Caco-2 (cell line): ENCODE results near the gene FADD. TPM values are rescaled to one million over a fixed set of nuclear protein-coding genes. Genes with fewer than 3 reads are reported as not detected.

Source experiments
- BruUV-seq: library from RNA; stranded (reverse); fragments of 400-500 nt; replicated peaks from 2 replicates; lab custom pipeline; 2021; lab: Mats Ljungman, UMichigan
- CTCF ChIA-PET: fragments of 300-600 bp; sonication (Branson Sonifier 250); formaldehyde crosslinking; loops from one replicate; lab custom pipeline; 2022; ENCODE audit warnings: antibody characterized with exemption; lab: Charles Lee
- POLR2A ChIA-PET: fragments of 300-600 bp; sonication (Branson Sonifier 250); formaldehyde crosslinking; loops from one replicate; lab custom pipeline; 2022; ENCODE audit warnings: antibody characterized with exemption; lab: Charles Lee
- DNase-seq, 2 experiments: peaks; one replicate each; pipeline versions ENCODE4 v3.0.0 to v3.0.0-alpha.2; 2020 to 2022
- H3K27me3 ChIP-seq: replicated peaks from 2 replicates; pipeline ENCODE4 v1.6.0; 2011; ENCODE audit warnings: low read length; ENCODE audit not compliant: control insufficient read depth, insufficient read depth
- H3K36me3 ChIP-seq: 2 replicates; pipeline ENCODE4 v1.5.1; 2011; ENCODE audit warnings: low read length; ENCODE audit not compliant: control insufficient read depth, insufficient read depth
- H3K4me1 ChIP-seq: fragments of 250-450 bp; sonication (Bioruptor Pico); 2 replicates; pipeline ENCODE4 v1.5.1; 2020; ENCODE audit warnings: mild to moderate bottlenecking
- H3K4me3 ChIP-seq: 2 replicates; pipeline ENCODE4 v1.5.1; 2011; ENCODE audit warnings: low read depth, mild to moderate bottlenecking, control low read depth, low read length
- H3K9me3 ChIP-seq: fragments of 250-450 bp; sonication (Bioruptor Pico); 2 replicates; pipeline ENCODE4 v1.5.1; 2020; ENCODE audit warnings: mild to moderate bottlenecking, moderate library complexity
- H3K27ac Mint-ChIP-seq: one replicate; pipeline ENCODE4 v1.8.0; 2022; ENCODE audit warnings: mixed read lengths; ENCODE audit not compliant: unreplicated experiment
- H3K27me3 Mint-ChIP-seq: one replicate; pipeline ENCODE4 v1.8.0; 2022; ENCODE audit warnings: mixed read lengths; ENCODE audit not compliant: insufficient read depth, unreplicated experiment
- H3K36me3 Mint-ChIP-seq: one replicate; pipeline ENCODE4 v1.8.0; 2022; ENCODE audit warnings: mild to moderate bottlenecking, mixed read lengths; ENCODE audit not compliant: insufficient read depth, unreplicated experiment
- H3K4me1 Mint-ChIP-seq: one replicate; pipeline ENCODE4 v1.8.0; 2022; ENCODE audit warnings: low read depth, mixed read lengths; ENCODE audit not compliant: unreplicated experiment
- H3K4me3 Mint-ChIP-seq: one replicate; pipeline ENCODE4 v1.8.0; 2022; ENCODE audit warnings: mild to moderate bottlenecking, moderate library complexity, mixed read lengths; ENCODE audit not compliant: unreplicated experiment
- H3K9me3 Mint-ChIP-seq: one replicate; pipeline ENCODE4 v1.8.0; 2022; ENCODE audit warnings: mixed read lengths; ENCODE audit not compliant: unreplicated experiment
- intact Hi-C: fragments of 100-400 bp; cut with micrococcal nuclease; formaldehyde crosslinking; loops from one replicate; pipeline ENCODE4 v1.10.0; 2022; ENCODE audit not compliant: unreplicated experiment
- total RNA-seq: library from RNA; stranded (reverse); gene quantifications from 2 replicates; pipeline ENCODE4 v1.2.3, GENCODE V29; 2022
- TF ChIP-seq, protein P1 (sequence below), 2 experiments: fragments of 200-600 bp in 1 of 2; IDR thresholded peaks; 1 replicate in 1 of 2; 2 replicates in 1 of 2; pipeline versions ENCODE4 v1.5.1 to v1.8.0; 2011 to 2022; ENCODE audit warnings: antibody characterized with exemption in 1 of 2, control low read depth in 1 of 2, inconsistent platforms in 1 of 2, low read depth in 1 of 2, low read length in 1 of 2, mild to moderate bottlenecking in 1 of 2, moderate library complexity in 1 of 2; ENCODE audit not compliant: insufficient read depth in 1 of 2, severe bottlenecking in 1 of 2, unreplicated experiment in 1 of 2

The FADD gene
- total RNA-seq, 1 experiment from 2014 or later = 51.3 TPM

DNA sequence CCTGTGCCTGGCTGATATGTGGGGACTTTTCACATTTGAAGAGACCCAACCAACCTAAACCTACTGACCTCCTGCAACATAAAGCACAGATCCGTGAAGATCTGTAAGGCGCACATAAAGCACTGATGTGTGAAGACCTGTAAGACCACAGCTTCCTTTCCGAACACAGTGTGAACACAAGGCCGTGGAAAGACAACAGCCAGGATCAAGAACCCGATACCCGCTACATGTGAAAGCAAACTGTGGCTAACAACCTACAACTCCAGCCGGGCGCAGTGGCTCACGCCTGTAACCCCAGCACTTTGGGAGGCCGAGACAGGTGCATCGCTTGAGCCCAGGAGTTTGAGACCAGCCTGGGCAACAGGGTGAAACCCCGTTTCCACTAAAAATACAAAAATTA, 49.7 kb downstream of the FADD start:
- no peak for DNase-seq
- no peaks in the 10 kb centered on the region for H3K36me3 Mint-ChIP-seq
- Histone ChIP-seq H3K4me3 (no peak overlapping the region), H3K36me3 (no peaks in the 10 kb centered on the region), H3K27me3 (no peaks in the 10 kb centered on the region), H3K9me3 (no peaks in the 10 kb centered on the region), H3K4me1 (no peaks in the 10 kb centered on the region)
- H3K4me3 Mint-ChIP-seq = no peak overlapping the region
- H3K27ac Mint-ChIP-seq = no peak overlapping the region
- TF ChIP-seq, protein P1, sequence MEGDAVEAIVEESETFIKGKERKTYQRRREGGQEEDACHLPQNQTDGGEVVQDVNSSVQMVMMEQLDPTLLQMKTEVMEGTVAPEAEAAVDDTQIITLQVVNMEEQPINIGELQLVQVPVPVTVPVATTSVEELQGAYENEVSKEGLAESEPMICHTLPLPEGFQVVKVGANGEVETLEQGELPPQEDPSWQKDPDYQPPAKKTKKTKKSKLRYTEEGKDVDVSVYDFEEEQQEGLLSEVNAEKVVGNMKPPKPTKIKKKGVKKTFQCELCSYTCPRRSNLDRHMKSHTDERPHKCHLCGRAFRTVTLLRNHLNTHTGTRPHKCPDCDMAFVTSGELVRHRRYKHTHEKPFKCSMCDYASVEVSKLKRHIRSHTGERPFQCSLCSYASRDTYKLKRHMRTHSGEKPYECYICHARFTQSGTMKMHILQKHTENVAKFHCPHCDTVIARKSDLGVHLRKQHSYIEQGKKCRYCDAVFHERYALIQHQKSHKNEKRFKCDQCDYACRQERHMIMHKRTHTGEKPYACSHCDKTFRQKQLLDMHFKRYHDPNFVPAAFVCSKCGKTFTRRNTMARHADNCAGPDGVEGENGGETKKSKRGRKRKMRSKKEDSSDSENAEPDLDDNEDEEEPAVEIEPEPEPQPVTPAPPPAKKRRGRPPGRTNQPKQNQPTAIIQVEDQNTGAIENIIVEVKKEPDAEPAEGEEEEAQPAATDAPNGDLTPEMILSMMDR (IDR thresholded peaks at IDR 0.05; ENCODE audit: insufficient read depth in 1 of 2, low read depth in 1 of 2, low read length in 1 of 2, severe bottlenecking in 1 of 2, unreplicated experiment in 1 of 2) = no peak
- intact Hi-C loops = no loop called here
- H3K27me3 Mint-ChIP-seq = no peaks in the 10 kb centered on the region
- ChIA-PET CTCF (no interaction called here), POLR2A (no interaction called here)
- H3K9me3 Mint-ChIP-seq = no peaks in the 10 kb centered on the region
- BruUV-seq = no TSS peak
- peaks cover 26% of the 10 kb centered on the region for H3K4me1 Mint-ChIP-seq

DNA sequence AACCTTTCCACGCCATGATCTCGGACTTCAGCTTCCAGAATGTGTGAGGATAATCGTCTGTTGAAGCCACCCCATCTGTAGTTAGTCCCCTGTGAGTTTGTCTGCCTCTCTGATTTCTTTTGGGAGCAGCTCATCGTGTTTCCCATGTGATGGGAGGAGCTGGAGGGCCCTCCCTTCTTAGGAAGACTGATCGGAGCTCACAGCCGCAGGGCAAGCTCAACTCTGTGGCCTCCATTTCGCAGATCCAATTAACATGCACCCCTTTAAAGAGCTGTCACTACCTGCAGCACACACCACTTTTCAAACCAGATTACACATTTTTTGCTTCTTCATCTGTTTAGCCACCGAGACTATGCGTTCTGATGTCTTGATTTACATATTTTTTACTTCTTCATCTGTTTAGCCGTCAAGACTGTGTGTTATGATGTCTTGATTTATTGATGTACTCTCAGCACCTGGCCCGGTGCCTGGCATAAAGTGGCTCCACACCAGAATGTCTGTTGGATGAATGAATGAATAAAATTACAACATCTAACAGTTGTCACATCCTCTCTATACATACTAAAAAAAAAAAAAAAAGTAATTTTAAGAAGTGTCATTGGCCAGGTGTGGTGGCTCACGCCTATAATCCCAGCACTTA, 52.5 kb downstream of the FADD start:
- Mint-ChIP-seq H3K9me3 (no peaks in the 10 kb centered on the region), H3K27me3 (no peaks in the 10 kb centered on the region), H3K27ac (peak overlapping the region; percentile 7), H3K4me1 (peaks cover 24% of the 10 kb centered on the region), H3K4me3 (no peak overlapping the region), H3K36me3 (no peaks in the 10 kb centered on the region)
- ChIA-PET POLR2A (no interaction called here), CTCF (no interaction called here)
- H3K9me3 ChIP-seq = no peaks in the 10 kb centered on the region
- H3K27me3 ChIP-seq = no peaks in the 10 kb centered on the region
- DNase-seq = no peak
- H3K4me1 ChIP-seq = peaks cover 4% of the 10 kb centered on the region
- TF ChIP-seq, protein P1 (IDR thresholded peaks at IDR 0.05; ENCODE audit: insufficient read depth in 1 of 2, low read depth in 1 of 2, low read length in 1 of 2, severe bottlenecking in 1 of 2, unreplicated experiment in 1 of 2) = no peak
- intact Hi-C loops = no loop called here
- no peaks in the 10 kb centered on the region for H3K36me3 ChIP-seq
- no TSS peak for BruUV-seq
- H3K4me3 ChIP-seq = no peak overlapping the region

Other genes with a start within 250 kb of the FADD start
- gene ANO1, start 125.0 kb upstream of the FADD start, total RNA-seq = 5.8 and 8.4 TPM in 2 replicates
- gene PPFIA1, start 67.4 kb downstream of the FADD start, total RNA-seq = 148 TPM in 2 replicates
- gene CTTN, start 195.2 kb downstream of the FADD start, total RNA-seq = 502 and 510 TPM in 2 replicates